ENCODE data around the gene RTP2.

RTP2 gene

GRCh38 chr3:187700249-187700648 is 2.1 kb downstream of the RTP2 start:
- Histone ChIP-seq H3K4me2 (ENCODE audit: low read depth, low read length) (no peak overlapping the region), H3K9me3 (replicated peaks; ENCODE audit: insufficient read depth, low read length) (no peaks in the 10 kb centered on the region), H3K79me2 (ENCODE audit: low read length) (no peaks in the 10 kb centered on the region), H3K27ac (ENCODE audit: low read length) (no peak overlapping the region), H3K27me3 (replicated peaks; ENCODE audit: insufficient read depth, low read length) (no peaks in the 10 kb centered on the region), H3K9ac (ENCODE audit: low read length) (no peak overlapping the region), H3F3A (ENCODE audit: insufficient read depth, low read length) (no peaks in the 10 kb centered on the region), H3K9me2 (replicated peaks; ENCODE audit: insufficient read depth, low read length) (no peaks in the 10 kb centered on the region), H3K4me1 (ENCODE audit: low read length) (no peaks in the 10 kb centered on the region), H2AFZ (ENCODE audit: low read length) (no peak overlapping the region), H4K20me1 (ENCODE audit: insufficient read depth, low read length) (no peaks in the 10 kb centered on the region), H3K36me3 (replicated peaks; ENCODE audit: insufficient read depth, low read length) (no peaks in the 10 kb centered on the region), H3K4me3 (ENCODE audit: low read length) (no peak overlapping the region)
- TF ChIP-seq EZH2phosphoT487 (IDR thresholded peaks at IDR 0.05; ENCODE audit: low read length): no peak
- no peak for DNase-seq

GRCh38 chr3:187698499-187699399 is 3.6 kb downstream of the RTP2 start:
- no peaks in the 10 kb centered on the region for H3K27me3 ChIP-seq (replicated peaks; ENCODE audit: insufficient read depth, low read length)
- H3K9me3 ChIP-seq (replicated peaks; ENCODE audit: insufficient read depth, low read length): no peaks in the 10 kb centered on the region
- H3K4me3 ChIP-seq (ENCODE audit: low read length): no peak overlapping the region
- no peak overlapping the region for H2AFZ ChIP-seq (ENCODE audit: low read length)
- no peaks in the 10 kb centered on the region for H4K20me1 ChIP-seq (ENCODE audit: insufficient read depth, low read length)
- H3K9ac ChIP-seq (ENCODE audit: low read length): no peak overlapping the region
- H3K36me3 ChIP-seq (replicated peaks; ENCODE audit: insufficient read depth, low read length): no peaks in the 10 kb centered on the region
- no peak overlapping the region for H3K27ac ChIP-seq (ENCODE audit: low read length)
- H3K9me2 ChIP-seq (replicated peaks; ENCODE audit: insufficient read depth, low read length): no peaks in the 10 kb centered on the region
- H3F3A ChIP-seq (ENCODE audit: insufficient read depth, low read length): no peaks in the 10 kb centered on the region
- H3K4me1 ChIP-seq (ENCODE audit: low read length): no peaks in the 10 kb centered on the region
- H3K79me2 ChIP-seq (ENCODE audit: low read length): no peaks in the 10 kb centered on the region
- DNase-seq: no peak
- H3K4me2 ChIP-seq (ENCODE audit: low read depth, low read length): no peak overlapping the region
- TF ChIP-seq EZH2phosphoT487 (IDR thresholded peaks at IDR 0.05; ENCODE audit: low read length) (no peak), CTCF (IDR thresholded peaks at IDR 0.05; ENCODE audit: low read length) (no peak), EZH2 (optimal IDR thresholded peaks at IDR 0.05; ENCODE audit: low read depth, low read length) (no peak)

- Histone ChIP-seq H3K4me2 (ENCODE audit: low read depth, low read length) (no peak overlapping the region), H3K27ac (ENCODE audit: low read length) (no peak overlapping the region), H3K9me2 (replicated peaks; ENCODE audit: insufficient read depth, low read length) (no peaks in the 10 kb centered on the region), H3K4me3 (ENCODE audit: low read length) (no peak overlapping the region), H3K9me3 (replicated peaks; ENCODE audit: insufficient read depth, low read length) (no peaks in the 10 kb centered on the region), H3F3A (ENCODE audit: insufficient read depth, low read length) (no peaks in the 10 kb centered on the region), H3K79me2 (ENCODE audit: low read length) (no peaks in the 10 kb centered on the region), H3K27me3 (replicated peaks; ENCODE audit: insufficient read depth, low read length) (no peaks in the 10 kb centered on the region), H2AFZ (ENCODE audit: low read length) (no peak overlapping the region), H3K9ac (ENCODE audit: low read length) (no peak overlapping the region), H4K20me1 (ENCODE audit: insufficient read depth, low read length) (no peaks in the 10 kb centered on the region), H3K36me3 (replicated peaks; ENCODE audit: insufficient read depth, low read length) (no peaks in the 10 kb centered on the region), H3K4me1 (ENCODE audit: low read length) (no peaks in the 10 kb centered on the region)
- TF ChIP-seq CTCF (IDR thresholded peaks at IDR 0.05; ENCODE audit: low read length): no peak
- TF ChIP-seq EZH2 (optimal IDR thresholded peaks at IDR 0.05; ENCODE audit: low read depth, low read length): no peak
- TF ChIP-seq EZH2phosphoT487 (IDR thresholded peaks at IDR 0.05; ENCODE audit: low read length): no peak
- DNase-seq: no peak
These were observed 6.3 kb downstream of the RTP2 start for GRCh38 chr3:187696021-187696420.

- Histone ChIP-seq H3K27me3 (replicated peaks; ENCODE audit: insufficient read depth, low read length) (no peaks in the 10 kb centered on the region), H3K27ac (ENCODE audit: low read length) (no peak overlapping the region), H3F3A (ENCODE audit: insufficient read depth, low read length) (no peaks in the 10 kb centered on the region), H3K9me3 (replicated peaks; ENCODE audit: insufficient read depth, low read length) (no peaks in the 10 kb centered on the region), H3K4me2 (ENCODE audit: low read depth, low read length) (no peak overlapping the region), H2AFZ (ENCODE audit: low read length) (no peak overlapping the region), H3K9me2 (replicated peaks; ENCODE audit: insufficient read depth, low read length) (no peaks in the 10 kb centered on the region), H3K36me3 (replicated peaks; ENCODE audit: insufficient read depth, low read length) (no peaks in the 10 kb centered on the region), H3K4me3 (ENCODE audit: low read length) (no peak overlapping the region), H3K4me1 (ENCODE audit: low read length) (no peaks in the 10 kb centered on the region), H3K9ac (ENCODE audit: low read length) (no peak overlapping the region), H4K20me1 (ENCODE audit: insufficient read depth, low read length) (no peaks in the 10 kb centered on the region), H3K79me2 (ENCODE audit: low read length) (no peaks in the 10 kb centered on the region)
- no peak for DNase-seq
- TF ChIP-seq EZH2 (optimal IDR thresholded peaks at IDR 0.05; ENCODE audit: low read depth, low read length) (no peak), CTCF (IDR thresholded peaks at IDR 0.05; ENCODE audit: low read length) (no peak), EZH2phosphoT487 (IDR thresholded peaks at IDR 0.05; ENCODE audit: low read length) (no peak)
These were observed 6.9 kb downstream of the RTP2 start for GRCh38 chr3:187695449-187695848.

Data from MM.1S (cell line).